SK-N-SH (cell line): ENCODE results near the gene TEAD4. TPM values are rescaled to one million over a fixed set of nuclear protein-coding genes. Genes with fewer than 3 reads are reported as not detected.

ENCODE experiments used
- CTCF ChIA-PET: fragments of 300-600, 350-600 bp; formaldehyde crosslinking; extraction: SDS; loops from one replicate; lab custom pipeline; 2021; lab: Yijun Ruan, JAX
- POLR2A ChIA-PET: fragments of 350-600 bp; sonication (Branson Sonifier 250); formaldehyde crosslinking; extraction: SDS; loops from one replicate; lab custom pipeline; 2020; ENCODE audit warnings: antibody characterized with exemption, inconsistent platforms; lab: Yijun Ruan, JAX
- DNase-seq: peaks from one replicate; pipeline ENCODE4 v3.0.0; 2012
- H2AFZ ChIP-seq: fragments of 200-600 bp; sonication (generic); 2 replicates; pipeline ENCODE4 v1.8.1; 2016; ENCODE audit warnings: antibody characterized with exemption, mild to moderate bottlenecking, low read depth
- H3F3A ChIP-seq: fragments of 200-600 bp; sonication (generic); replicated peaks from 2 replicates; pipeline ENCODE3; 2016; ENCODE audit warnings: antibody characterized with exemption, mild to moderate bottlenecking; ENCODE audit not compliant: insufficient read depth
- H3K27ac ChIP-seq, 2 experiments: fragments of 200-500 bp in 1 of 2; fragments of 200-600 bp in 1 of 2; sonication (Bioruptor generic) in 1 of 2; sonication (generic), shearing (Covaris generic) in 1 of 2; 2 replicates each; pipeline versions ENCODE4 v1.5.1 to v1.6.1; 2014 to 2016; ENCODE audit warnings: low read depth in 2 of 2, inconsistent platforms in 1 of 2, low read length in 1 of 2, mild to moderate bottlenecking in 1 of 2, mixed read lengths in 1 of 2
- H3K27me3 ChIP-seq: fragments of 200-600 bp; sonication (generic), shearing (Covaris generic); 2 replicates; pipeline ENCODE4 v1.6.1; 2016; ENCODE audit warnings: mixed run types; ENCODE audit not compliant: insufficient read depth
- H3K36me3 ChIP-seq, 2 experiments: fragments of 200-500 bp in 1 of 2; fragments of 200-600 bp in 1 of 2; sonication (Bioruptor generic) in 1 of 2; sonication (generic) in 1 of 2; replicated peaks in 1 of 2; 2 replicates each; pipeline versions ENCODE3 to v1.5.1; 2014 to 2016; ENCODE audit warnings: low read length in 1 of 2, mild to moderate bottlenecking in 1 of 2; ENCODE audit not compliant: insufficient read depth in 2 of 2, control insufficient read depth in 1 of 2
- H3K4me1 ChIP-seq, 2 experiments: fragments of 200-500 bp in 1 of 2; fragments of 200-600 bp in 1 of 2; sonication (Bioruptor generic) in 1 of 2; sonication (generic), shearing (Covaris generic) in 1 of 2; 2 replicates each; pipeline versions ENCODE4 v1.5.1 to v1.6.1; 2014 to 2016; ENCODE audit warnings: low read depth in 1 of 2, low read length in 1 of 2, mixed run types in 1 of 2; ENCODE audit not compliant: insufficient read depth in 2 of 2, control insufficient read depth in 1 of 2
- H3K4me2 ChIP-seq: fragments of 200-600 bp; sonication (generic), shearing (Covaris generic); 2 replicates; pipeline ENCODE4 v1.6.1; 2017; ENCODE audit warnings: mixed run types
- H3K4me3 ChIP-seq, 2 experiments: fragments of 200-500 bp in 1 of 2; fragments of 200-600 bp in 1 of 2; sonication (Bioruptor generic) in 1 of 2; sonication (generic), shearing (Covaris generic) in 1 of 2; 2 replicates each; pipeline versions ENCODE4 v1.5.1 to v1.8.1; 2014 to 2016; ENCODE audit warnings: low read depth in 2 of 2, inconsistent platforms in 1 of 2, low read length in 1 of 2, mild to moderate bottlenecking in 1 of 2, mixed read lengths in 1 of 2, moderate library complexity in 1 of 2
- H3K79me2 ChIP-seq: fragments of 200-600 bp; sonication (generic); 2 replicates; pipeline ENCODE4 v1.8.1; 2017; ENCODE audit warnings: mild to moderate bottlenecking; ENCODE audit not compliant: insufficient read depth
- H3K9ac ChIP-seq: fragments of 200-600 bp; sonication (generic); 2 replicates; pipeline ENCODE4 v1.6.1; 2017; ENCODE audit warnings: mixed run types
- H3K9me2 ChIP-seq: fragments of 200-600 bp; sonication (generic); 2 replicates; pipeline ENCODE4 v1.6.1; 2017; ENCODE audit warnings: mixed run types
- H3K9me3 ChIP-seq: fragments of 200-600 bp; sonication (generic); 2 replicates; pipeline ENCODE4 v1.6.1; 2017; ENCODE audit warnings: mixed run types, mild to moderate bottlenecking, moderate library complexity
- H4K20me1 ChIP-seq: fragments of 200-600 bp; sonication (generic); 2 replicates; pipeline ENCODE4 v1.6.1; 2017; ENCODE audit warnings: mild to moderate bottlenecking, mixed run types; ENCODE audit not compliant: insufficient read depth
- CHD2 ChIP-seq: fragments of 150-350 bp; IDR thresholded peaks from 2 replicates; pipeline ENCODE4 v1.6.1; 2018; ENCODE audit warnings: low read length; ENCODE audit not compliant: partially characterized antibody
- EP300 ChIP-seq, 2 experiments: IDR thresholded peaks; 2 replicates each; pipeline versions ENCODE4 v1.4.0 to v1.6.1; 2012; ENCODE audit warnings: borderline replicate concordance in 1 of 2, low read depth in 1 of 2, low read length in 1 of 2
- FOXJ3 ChIP-seq: sonication (generic); formaldehyde crosslinking; IDR thresholded peaks from 2 replicates; pipeline ENCODE4 v1.5.1; 2020; ENCODE audit warnings: mild to moderate bottlenecking, missing genetic modification reagents
- GABPA ChIP-seq: IDR thresholded peaks from 2 replicates; pipeline ENCODE4 v1.4.0; 2012; ENCODE audit warnings: low read depth, mild to moderate bottlenecking
- GATA2 ChIP-seq: sonication (generic); formaldehyde crosslinking; IDR thresholded peaks from 2 replicates; pipeline ENCODE4 v1.5.0; 2020; ENCODE audit warnings: mild to moderate bottlenecking, missing genetic modification reagents
- MEF2A ChIP-seq: IDR thresholded peaks from 2 replicates; pipeline ENCODE4 v1.4.0; 2012; ENCODE audit warnings: low read depth, borderline replicate concordance
- MXI1 ChIP-seq: IDR thresholded peaks from 2 replicates; pipeline ENCODE4 v1.6.1; 2012; ENCODE audit warnings: mild to moderate bottlenecking, low read depth, low read length, improper control_type of control experiment
- NRF1 ChIP-seq: IDR thresholded peaks from 2 replicates; pipeline ENCODE4 v1.6.1; 2012; ENCODE audit warnings: low read depth, mild to moderate bottlenecking, low read length
- POLR2AphosphoS5 ChIP-seq: IDR thresholded peaks from 2 replicates; pipeline ENCODE4 v1.6.1; 2012; ENCODE audit warnings: low read depth, low read length
- RAD21 ChIP-seq: IDR thresholded peaks from 2 replicates; pipeline ENCODE4 v1.6.1; 2012; ENCODE audit warnings: mild to moderate bottlenecking, low read length
- SIN3A ChIP-seq: IDR thresholded peaks from 2 replicates; pipeline ENCODE4 v1.6.1; 2012; ENCODE audit warnings: low read depth, mild to moderate bottlenecking, low read length, moderate library complexity, borderline replicate concordance
- SMC3 ChIP-seq: IDR thresholded peaks from 2 replicates; pipeline ENCODE4 v1.6.1; 2012; ENCODE audit warnings: low read depth, low read length, improper control_type of control experiment
- TCF12 ChIP-seq: IDR thresholded peaks from 2 replicates; pipeline ENCODE4 v1.4.0; 2012
- TEAD4 ChIP-seq: IDR thresholded peaks from 2 replicates; pipeline ENCODE4 v1.4.0; 2012; ENCODE audit warnings: mild to moderate bottlenecking, borderline replicate concordance; ENCODE audit not compliant: insufficient read depth
- YY1 ChIP-seq: IDR thresholded peaks from 2 replicates; pipeline ENCODE4 v1.4.0; 2012; ENCODE audit warnings: low read depth, mild to moderate bottlenecking
- WGBS: methylation state at CpG from one replicate; pipeline ENCODE4 v1.1.6; 2017; ENCODE audit warnings: low lambda C conversion rate; 5-methylcytosine and 5-hydroxymethylcytosine counted together
- polyA plus RNA-seq, 3 experiments: library from polyadenylated mRNA; depleted of rRNA; stranded (reverse); fragments of >200 nt; gene quantifications; 2 replicates each; pipeline ENCODE4 v1.2.3, GENCODE V29; 2012
- TF ChIP-seq, protein P1 (sequence below): IDR thresholded peaks from 2 replicates; pipeline ENCODE4 v1.4.0; 2012; ENCODE audit warnings: low read depth, borderline replicate concordance
- TF ChIP-seq, protein P2 (sequence below): IDR thresholded peaks from 2 replicates; pipeline ENCODE4 v1.4.0; 2012; ENCODE audit warnings: low read depth, borderline replicate concordance
- TF ChIP-seq, protein P3 (sequence below): fragments of 150-350 bp; IDR thresholded peaks from 2 replicates; pipeline ENCODE4 v1.6.1; 2016; ENCODE audit warnings: mild to moderate bottlenecking, low read depth, low read length
- TF ChIP-seq, protein P4 (sequence below): IDR thresholded peaks from 2 replicates; pipeline ENCODE4 v1.4.0; 2012; ENCODE audit warnings: low read depth

TEAD4 gene
- polyA plus RNA-seq, 1 of the 3 experiments (the other 2 are of a cell fraction) = 27.1 TPM

DNA sequence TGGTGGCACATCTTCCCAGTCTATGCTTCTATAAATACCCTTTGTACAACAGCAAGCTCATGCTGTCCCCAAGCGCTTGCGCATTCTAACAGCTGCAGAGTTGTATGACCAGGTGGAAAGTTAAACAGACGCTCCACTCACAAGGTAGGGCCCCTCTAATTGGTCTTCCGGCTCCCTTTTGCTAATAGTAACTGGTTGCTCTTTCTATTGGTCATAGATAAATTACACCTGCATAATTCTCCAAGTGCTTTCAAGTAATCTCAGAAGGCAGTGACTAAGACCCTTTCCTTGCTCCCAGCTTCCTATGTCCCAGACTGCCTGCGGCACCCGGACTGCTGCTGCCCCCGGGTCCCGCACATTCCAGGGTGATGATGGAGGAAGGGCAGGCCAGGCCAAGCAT, 111.9 kb downstream of the TEAD4 start:
- H3K4me3 ChIP-seq = no peak overlapping the region
- H3K9ac ChIP-seq = no peak overlapping the region
- 89% methylated on average over 8 of the region's 8 CpGs for WGBS
- H3K4me1 ChIP-seq = peaks cover 0 to 3% of the 10 kb centered on the region in 2 experiments; a peak in 1 of 4 replicates
- H3K79me2 ChIP-seq = no peaks in the 10 kb centered on the region
- H3K9me3 ChIP-seq = no peaks in the 10 kb centered on the region
- H3K4me2 ChIP-seq = no peak overlapping the region
- H4K20me1 ChIP-seq = no peaks in the 10 kb centered on the region
- H3K36me3 ChIP-seq = no peaks in the 10 kb centered on the region
- TF ChIP-seq, protein P1, sequence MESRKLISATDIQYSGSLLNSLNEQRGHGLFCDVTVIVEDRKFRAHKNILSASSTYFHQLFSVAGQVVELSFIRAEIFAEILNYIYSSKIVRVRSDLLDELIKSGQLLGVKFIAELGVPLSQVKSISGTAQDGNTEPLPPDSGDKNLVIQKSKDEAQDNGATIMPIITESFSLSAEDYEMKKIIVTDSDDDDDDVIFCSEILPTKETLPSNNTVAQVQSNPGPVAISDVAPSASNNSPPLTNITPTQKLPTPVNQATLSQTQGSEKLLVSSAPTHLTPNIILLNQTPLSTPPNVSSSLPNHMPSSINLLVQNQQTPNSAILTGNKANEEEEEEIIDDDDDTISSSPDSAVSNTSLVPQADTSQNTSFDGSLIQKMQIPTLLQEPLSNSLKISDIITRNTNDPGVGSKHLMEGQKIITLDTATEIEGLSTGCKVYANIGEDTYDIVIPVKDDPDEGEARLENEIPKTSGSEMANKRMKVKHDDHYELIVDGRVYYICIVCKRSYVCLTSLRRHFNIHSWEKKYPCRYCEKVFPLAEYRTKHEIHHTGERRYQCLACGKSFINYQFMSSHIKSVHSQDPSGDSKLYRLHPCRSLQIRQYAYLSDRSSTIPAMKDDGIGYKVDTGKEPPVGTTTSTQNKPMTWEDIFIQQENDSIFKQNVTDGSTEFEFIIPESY = no peak
- TF ChIP-seq FOXJ3 = no peak
- TF ChIP-seq TEAD4 = no peak
- TF ChIP-seq, protein P2, sequence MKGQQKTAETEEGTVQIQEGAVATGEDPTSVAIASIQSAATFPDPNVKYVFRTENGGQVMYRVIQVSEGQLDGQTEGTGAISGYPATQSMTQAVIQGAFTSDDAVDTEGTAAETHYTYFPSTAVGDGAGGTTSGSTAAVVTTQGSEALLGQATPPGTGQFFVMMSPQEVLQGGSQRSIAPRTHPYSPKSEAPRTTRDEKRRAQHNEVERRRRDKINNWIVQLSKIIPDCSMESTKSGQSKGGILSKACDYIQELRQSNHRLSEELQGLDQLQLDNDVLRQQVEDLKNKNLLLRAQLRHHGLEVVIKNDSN = no peak
- TF ChIP-seq GATA2 = no peak
- TF ChIP-seq GABPA = no peak
- no peak for TF ChIP-seq MXI1
- no peak for TF ChIP-seq YY1
- no peak for TF ChIP-seq EP300 (IDR thresholded peaks at IDR 0.05; ENCODE audit: borderline replicate concordance in 1 of 2, low read depth in 1 of 2, low read length in 1 of 2)
- TF ChIP-seq NRF1 = no peak
- TF ChIP-seq, protein P3, sequence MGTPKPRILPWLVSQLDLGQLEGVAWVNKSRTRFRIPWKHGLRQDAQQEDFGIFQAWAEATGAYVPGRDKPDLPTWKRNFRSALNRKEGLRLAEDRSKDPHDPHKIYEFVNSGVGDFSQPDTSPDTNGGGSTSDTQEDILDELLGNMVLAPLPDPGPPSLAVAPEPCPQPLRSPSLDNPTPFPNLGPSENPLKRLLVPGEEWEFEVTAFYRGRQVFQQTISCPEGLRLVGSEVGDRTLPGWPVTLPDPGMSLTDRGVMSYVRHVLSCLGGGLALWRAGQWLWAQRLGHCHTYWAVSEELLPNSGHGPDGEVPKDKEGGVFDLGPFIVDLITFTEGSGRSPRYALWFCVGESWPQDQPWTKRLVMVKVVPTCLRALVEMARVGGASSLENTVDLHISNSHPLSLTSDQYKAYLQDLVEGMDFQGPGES = no peak
- H3K27ac ChIP-seq = no peak overlapping the region
- ChIA-PET CTCF (interaction anchor here (0.7 to 11.3 kb wide), 3 partner anchors 12 to 204 kb away, joined by 3 to 165 read pairs (median 3); no protein-coding TSS in a partner anchor), POLR2A (no interaction called here)
- no peak overlapping the region for H2AFZ ChIP-seq
- no peaks in the 10 kb centered on the region for H3F3A ChIP-seq
- H3K27me3 ChIP-seq = no peaks in the 10 kb centered on the region
- DNase-seq = no peak
- H3K9me2 ChIP-seq = no peaks in the 10 kb centered on the region

DNA sequence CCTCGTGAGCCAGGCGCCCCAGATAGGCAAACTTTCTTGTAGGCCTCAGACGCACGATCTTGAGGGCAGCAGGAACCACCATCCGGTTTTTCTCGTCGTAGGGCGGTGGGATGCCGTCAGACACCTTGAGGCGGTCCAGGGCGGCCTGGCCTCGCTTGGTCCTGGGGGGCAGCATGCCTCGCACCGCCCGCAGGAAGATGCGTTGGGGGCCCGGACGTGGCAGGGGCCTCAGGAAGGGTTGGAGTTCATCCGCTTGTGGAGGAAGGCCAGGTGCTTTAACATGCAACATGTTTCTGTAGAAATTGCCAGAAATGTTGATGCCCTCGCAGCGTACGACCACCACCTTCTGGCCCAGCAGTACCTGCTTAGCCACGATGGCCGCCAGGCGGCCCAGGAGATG, 112.5 kb downstream of the TEAD4 start:
- Histone ChIP-seq H3K36me3 (no peaks in the 10 kb centered on the region), H3K79me2 (no peaks in the 10 kb centered on the region), H3K9ac (no peak overlapping the region), H3K9me3 (no peaks in the 10 kb centered on the region), H3K4me1 (peaks cover 0 to 7% of the 10 kb centered on the region in 2 experiments; a peak in 1 of 4 replicates), H3K27ac (no peak overlapping the region), H3K9me2 (no peaks in the 10 kb centered on the region), H2AFZ (no peak overlapping the region), H4K20me1 (no peaks in the 10 kb centered on the region), H3K4me2 (no peak overlapping the region), H3K27me3 (no peaks in the 10 kb centered on the region), H3F3A (no peaks in the 10 kb centered on the region), H3K4me3 (no peak overlapping the region)
- POLR2A ChIA-PET = no interaction called here
- CTCF ChIA-PET = interaction anchor here (2.3 to 11.3 kb wide), 2 partner anchors 12 to 203 kb away, joined by 20 to 165 read pairs; no protein-coding TSS in a partner anchor
- 97% methylated on average over 24 of the region's 25 CpGs for WGBS
- no peak for DNase-seq
- no peak for TF ChIP-seq SIN3A
- no peak for TF ChIP-seq TCF12
- no peak for TF ChIP-seq MEF2A
- TF ChIP-seq, protein P2 = no peak
- TF ChIP-seq, protein P3 = no peak
- TF ChIP-seq, protein P4, sequence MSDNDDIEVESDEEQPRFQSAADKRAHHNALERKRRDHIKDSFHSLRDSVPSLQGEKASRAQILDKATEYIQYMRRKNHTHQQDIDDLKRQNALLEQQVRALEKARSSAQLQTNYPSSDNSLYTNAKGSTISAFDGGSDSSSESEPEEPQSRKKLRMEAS = no peak
- TF ChIP-seq RAD21 = no peak
- no peak for TF ChIP-seq EP300 (IDR thresholded peaks at IDR 0.05; ENCODE audit: borderline replicate concordance in 1 of 2, low read depth in 1 of 2, low read length in 1 of 2)
- no peak for TF ChIP-seq TEAD4
- TF ChIP-seq POLR2AphosphoS5 = no peak
- no peak for TF ChIP-seq YY1
- no peak for TF ChIP-seq SMC3
- TF ChIP-seq CHD2 = no peak
- no peak for TF ChIP-seq GABPA
- TF ChIP-seq GATA2 = no peak
